A549 (cell line): ENCODE results near the gene PUS7. TPM values are rescaled to one million over a fixed set of nuclear protein-coding genes. Genes with fewer than 3 reads are reported as not detected.

ENCODE experiments used
- BHLHE40 ChIP-seq: IDR thresholded peaks from 2 replicates; pipeline ENCODE4 v1.6.1; 2012; ENCODE audit warnings: low read depth, low read length, inconsistent platforms
- CBX2 ChIP-seq: fragments of 200-600 bp; sonication (generic); IDR thresholded peaks from 2 replicates; pipeline ENCODE4 v1.6.1; 2016; ENCODE audit warnings: low read depth, mild to moderate bottlenecking, borderline replicate concordance
- CBX8 ChIP-seq: fragments of 200-600 bp; sonication (generic); IDR thresholded peaks from 2 replicates; pipeline ENCODE4 v1.6.1; 2016
- CHD2 ChIP-seq: fragments of 150-350 bp; IDR thresholded peaks from 2 replicates; pipeline ENCODE4 v1.6.1; 2014; ENCODE audit warnings: low read length; ENCODE audit not compliant: partially characterized antibody
- CHD4 ChIP-seq: fragments of 200-600 bp; sonication (generic); IDR thresholded peaks from 2 replicates; pipeline ENCODE4 v1.6.1; 2016; ENCODE audit warnings: antibody characterized with exemption, mild to moderate bottlenecking, borderline replicate concordance
- E2F6 ChIP-seq: IDR thresholded peaks from 2 replicates; pipeline ENCODE4 v1.6.1; 2012; ENCODE audit warnings: low read depth, borderline replicate concordance
- ELK1 ChIP-seq: fragments of 150-350 bp; IDR thresholded peaks from 2 replicates; pipeline ENCODE4 v1.6.1; 2014; ENCODE audit warnings: low read depth, mild to moderate bottlenecking, low read length
- ESRRA ChIP-seq: fragments of 150-350 bp; IDR thresholded peaks from 2 replicates; pipeline ENCODE4 v1.6.1; 2014; ENCODE audit warnings: mild to moderate bottlenecking, low read length, borderline replicate concordance
- FOSB ChIP-seq: fragments of 250-450 bp; sonication (Bioruptor Pico); IDR thresholded peaks from 2 replicates; pipeline ENCODE4 v1.5.0; 2020; ENCODE audit warnings: mild to moderate bottlenecking, moderate library complexity
- FOXS1 ChIP-seq: fragments of 250-450 bp; sonication (Bioruptor Pico); IDR thresholded peaks from 2 replicates; pipeline ENCODE4 v1.5.0; 2020; ENCODE audit warnings: mild to moderate bottlenecking, moderate library complexity
- GATA3 ChIP-seq: IDR thresholded peaks from 2 replicates; pipeline ENCODE4 v1.6.1; 2012; ENCODE audit warnings: borderline replicate concordance
- HDAC2 ChIP-seq: fragments of 200-600 bp; sonication (generic); IDR thresholded peaks from 2 replicates; pipeline ENCODE4 v1.6.1; 2016
- HOXB13 ChIP-seq: fragments of 250-450 bp; sonication (Bioruptor Pico); IDR thresholded peaks from 2 replicates; pipeline ENCODE4 v1.5.0; 2020; ENCODE audit warnings: low read depth, mild to moderate bottlenecking, moderate library complexity
- KDM5A ChIP-seq: fragments of 200-600 bp; sonication (generic); IDR thresholded peaks from 2 replicates; pipeline ENCODE4 v1.6.1; 2016; ENCODE audit warnings: antibody characterized with exemption, mild to moderate bottlenecking
- MAFK ChIP-seq: fragments of 450-650 bp; IDR thresholded peaks from 2 replicates; pipeline ENCODE4 v1.6.1; 2014; ENCODE audit not compliant: partially characterized antibody
- MAX ChIP-seq: IDR thresholded peaks from 2 replicates; pipeline ENCODE4 v1.6.1; 2012
- MYC ChIP-seq: IDR thresholded peaks from 2 replicates; pipeline ENCODE4 v1.6.1; 2012; ENCODE audit warnings: mild to moderate bottlenecking, inconsistent platforms, low read length, improper control_type of control experiment, borderline replicate concordance
- NPAS2 ChIP-seq: fragments of 250-450 bp; sonication (Bioruptor Pico); IDR thresholded peaks from 2 replicates; pipeline ENCODE4 v1.8.0; 2022; ENCODE audit warnings: mild to moderate bottlenecking, moderate library complexity, borderline replicate concordance
- NR3C1 ChIP-seq: fragments of >200 bp; sonication (Bioruptor Twin); formaldehyde crosslinking; IDR thresholded peaks from 3 replicates; pipeline ENCODE4 v1.6.1; 2017
- PHF8 ChIP-seq: fragments of 200-600 bp; sonication (generic); IDR thresholded peaks from 2 replicates; pipeline ENCODE4 v1.6.1; 2016; ENCODE audit warnings: low read depth, mild to moderate bottlenecking, antibody characterized with exemption, moderate library complexity, borderline replicate concordance
- POLR2A ChIP-seq: IDR thresholded peaks from 2 replicates; pipeline ENCODE4 v1.6.1; 2012; ENCODE audit warnings: mild to moderate bottlenecking, low read length
- RARB ChIP-seq: fragments of 250-450 bp; sonication (Bioruptor Pico); IDR thresholded peaks from 2 replicates; pipeline ENCODE4 v1.8.0; 2021; ENCODE audit warnings: mild to moderate bottlenecking, moderate library complexity
- RCOR1 ChIP-seq: fragments of 150-350 bp; IDR thresholded peaks from 2 replicates; pipeline ENCODE4 v1.6.1; 2014; ENCODE audit warnings: antibody characterized with exemption, low read length, low read depth
- RFX5 ChIP-seq: fragments of 450-650 bp; IDR thresholded peaks from 2 replicates; pipeline ENCODE4 v1.7.1; 2014; ENCODE audit warnings: antibody characterized with exemption, mild to moderate bottlenecking, moderate library complexity
- SMC3 ChIP-seq: fragments of >200 bp; sonication (Bioruptor Twin); formaldehyde crosslinking; IDR thresholded peaks from 3 replicates; pipeline ENCODE4 v1.6.1; 2018; ENCODE audit warnings: inconsistent platforms
- SREBF2 ChIP-seq: fragments of 450-650 bp; IDR thresholded peaks from 2 replicates; pipeline ENCODE4 v1.6.1; 2014; ENCODE audit warnings: mild to moderate bottlenecking, moderate library complexity
- TFCP2L1 ChIP-seq: fragments of 250-450 bp; sonication (Bioruptor Pico); IDR thresholded peaks from 2 replicates; pipeline ENCODE4 v1.5.0; 2021; ENCODE audit warnings: mild to moderate bottlenecking
- ZC3H11A ChIP-seq: fragments of 450-650 bp; IDR thresholded peaks from 2 replicates; pipeline ENCODE4 v1.6.1; 2014; ENCODE audit warnings: antibody characterized with exemption, mild to moderate bottlenecking
- ZFP36 ChIP-seq: fragments of 450-650 bp; IDR thresholded peaks from 2 replicates; pipeline ENCODE4 v1.6.1; 2014; ENCODE audit warnings: borderline replicate concordance; ENCODE audit not compliant: partially characterized antibody
- ZSCAN20 ChIP-seq: fragments of 250-450 bp; sonication (Bioruptor Pico); IDR thresholded peaks from 2 replicates; pipeline ENCODE4 v1.8.0; 2022; ENCODE audit warnings: mild to moderate bottlenecking, moderate library complexity
- polyA plus RNA-seq, 4 experiments: library from polyadenylated mRNA; depleted of rRNA in 3 of 4; stranded (reverse); fragments of >200 nt; fragmentation: RNase III in 1 of 4; extraction: RNeasy Plus Mini Kit Qiagen cat#74134 plus additional on column Dnase treatment in 1 of 4; gene quantifications; 2 replicates in 3 of 4; 3 replicates in 1 of 4; pipeline ENCODE4 v1.2.3, GENCODE V29; 2011 to 2017
- TF ChIP-seq, protein P1 (sequence below): fragments of 450-650 bp; IDR thresholded peaks from 2 replicates; pipeline ENCODE4 v1.6.1; 2014; ENCODE audit warnings: antibody characterized with exemption
- TF ChIP-seq, protein P2 (sequence below): fragments of 250-450 bp; sonication (Bioruptor Pico); IDR thresholded peaks from 2 replicates; pipeline ENCODE4 v1.5.0; 2021; ENCODE audit warnings: mild to moderate bottlenecking, moderate library complexity, borderline replicate concordance
- TF ChIP-seq, protein P3 (sequence below): IDR thresholded peaks from 2 replicates; pipeline ENCODE4 v1.6.1; 2012
- TF ChIP-seq, protein P4 (sequence below): fragments of 250-450 bp; sonication (Bioruptor Pico); IDR thresholded peaks from 2 replicates; pipeline ENCODE4 v1.5.0; 2020; ENCODE audit warnings: low read depth, mild to moderate bottlenecking, moderate library complexity

PUS7 gene
- polyA plus RNA-seq, 2 of the 4 experiments (the other 2 are of a cell fraction), result 33.1 to 47.9 TPM

- TF ChIP-seq, protein P1, sequence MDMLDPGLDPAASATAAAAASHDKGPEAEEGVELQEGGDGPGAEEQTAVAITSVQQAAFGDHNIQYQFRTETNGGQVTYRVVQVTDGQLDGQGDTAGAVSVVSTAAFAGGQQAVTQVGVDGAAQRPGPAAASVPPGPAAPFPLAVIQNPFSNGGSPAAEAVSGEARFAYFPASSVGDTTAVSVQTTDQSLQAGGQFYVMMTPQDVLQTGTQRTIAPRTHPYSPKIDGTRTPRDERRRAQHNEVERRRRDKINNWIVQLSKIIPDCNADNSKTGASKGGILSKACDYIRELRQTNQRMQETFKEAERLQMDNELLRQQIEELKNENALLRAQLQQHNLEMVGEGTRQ, result no peak; the same call in 1 of the 2 replicates
- TF ChIP-seq HDAC2 (no peak), CHD4 (no peak), FOXS1 (no peak), ZSCAN20 (CRISPR knock-in tag) (no peak), FOSB (CRISPR knock-in tag) (no peak), ZC3H11A (no peak), BHLHE40 (no peak), PHF8 (peak; percentile 84), RFX5 (0 out of 2 replicates have a peak, but pooled peaks have one; percentile 43), NR3C1 (no peak), TFCP2L1 (CRISPR knock-in tag) (no peak), MYC (no peak; the same call in 1 of the 2 replicates), MAFK (no peak), E2F6 (peak; percentile 59; the same call in 1 of the 2 replicates), ZFP36 (no peak), SREBF2 (no peak), KDM5A (0 out of 2 replicates have a peak, but pooled peaks have one; percentile 23), RARB (CRISPR knock-in tag) (no peak), POLR2A (peak; percentile 98), RCOR1 (no peak), ELK1 (no peak), CBX2 (no peak), CHD2 (no peak), HOXB13 (no peak), MAX (peak; percentile 75), ESRRA (no peak), GATA3 (peak; percentile 11; the same call in 1 of the 2 replicates), NPAS2 (CRISPR knock-in tag) (no peak), CBX8 (no peak), SMC3 (peak; percentile 23; the same call in 1 of the 3 replicates)
- TF ChIP-seq, protein P2, sequence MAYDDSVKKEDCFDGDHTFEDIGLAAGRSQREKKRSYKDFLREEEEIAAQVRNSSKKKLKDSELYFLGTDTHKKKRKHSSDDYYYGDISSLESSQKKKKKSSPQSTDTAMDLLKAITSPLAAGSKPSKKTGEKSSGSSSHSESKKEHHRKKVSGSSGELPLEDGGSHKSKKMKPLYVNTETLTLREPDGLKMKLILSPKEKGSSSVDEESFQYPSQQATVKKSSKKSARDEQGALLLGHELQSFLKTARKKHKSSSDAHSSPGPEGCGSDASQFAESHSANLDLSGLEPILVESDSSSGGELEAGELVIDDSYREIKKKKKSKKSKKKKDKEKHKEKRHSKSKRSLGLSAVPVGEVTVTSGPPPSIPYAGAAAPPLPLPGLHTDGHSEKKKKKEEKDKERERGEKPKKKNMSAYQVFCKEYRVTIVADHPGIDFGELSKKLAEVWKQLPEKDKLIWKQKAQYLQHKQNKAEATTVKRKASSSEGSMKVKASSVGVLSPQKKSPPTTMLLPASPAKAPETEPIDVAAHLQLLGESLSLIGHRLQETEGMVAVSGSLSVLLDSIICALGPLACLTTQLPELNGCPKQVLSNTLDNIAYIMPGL (CRISPR knock-in tag), result no peak; the same call in 1 of the 2 replicates
- TF ChIP-seq, protein P3, sequence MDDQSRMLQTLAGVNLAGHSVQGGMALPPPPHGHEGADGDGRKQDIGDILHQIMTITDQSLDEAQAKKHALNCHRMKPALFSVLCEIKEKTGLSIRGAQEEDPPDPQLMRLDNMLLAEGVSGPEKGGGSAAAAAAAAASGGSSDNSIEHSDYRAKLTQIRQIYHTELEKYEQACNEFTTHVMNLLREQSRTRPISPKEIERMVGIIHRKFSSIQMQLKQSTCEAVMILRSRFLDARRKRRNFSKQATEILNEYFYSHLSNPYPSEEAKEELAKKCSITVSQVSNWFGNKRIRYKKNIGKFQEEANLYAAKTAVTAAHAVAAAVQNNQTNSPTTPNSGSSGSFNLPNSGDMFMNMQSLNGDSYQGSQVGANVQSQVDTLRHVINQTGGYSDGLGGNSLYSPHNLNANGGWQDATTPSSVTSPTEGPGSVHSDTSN, result no peak
- TF ChIP-seq, protein P4, sequence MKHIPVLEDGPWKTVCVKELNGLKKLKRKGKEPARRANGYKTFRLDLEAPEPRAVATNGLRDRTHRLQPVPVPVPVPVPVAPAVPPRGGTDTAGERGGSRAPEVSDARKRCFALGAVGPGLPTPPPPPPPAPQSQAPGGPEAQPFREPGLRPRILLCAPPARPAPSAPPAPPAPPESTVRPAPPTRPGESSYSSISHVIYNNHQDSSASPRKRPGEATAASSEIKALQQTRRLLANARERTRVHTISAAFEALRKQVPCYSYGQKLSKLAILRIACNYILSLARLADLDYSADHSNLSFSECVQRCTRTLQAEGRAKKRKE, result no peak
These were observed 10.0 kb upstream of the PUS7 start, which contains the start of gene RINT1 (continued) for GRCh38 chr7:105531792-105532671.
